ENCODE results near the gene FMNL2.
A peak's percentile ranks its signal among the peaks of the same experiment; 100 is the strongest.

Gene FMNL2

DNA sequence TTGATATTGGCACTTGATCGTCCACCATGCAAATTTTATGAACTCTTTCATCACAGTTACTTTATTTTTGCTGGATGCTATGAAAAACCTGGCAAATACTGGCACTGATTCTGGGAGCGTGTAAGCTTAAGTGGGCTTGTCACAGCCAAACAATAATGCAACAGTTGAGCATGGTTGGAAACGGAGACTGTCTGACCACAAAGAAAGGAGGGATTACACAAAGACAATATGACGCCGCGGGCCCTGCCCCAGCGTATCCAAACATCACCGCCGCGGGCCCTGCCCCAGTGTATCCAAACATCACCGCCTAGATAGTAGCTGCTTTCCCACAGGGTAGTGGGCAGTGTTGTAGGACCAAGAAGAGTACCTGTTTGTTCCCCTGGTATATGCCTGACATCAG lies 246.4 kb downstream of the FMNL2 start:
- H3K4me3 ChIP-seq, result no peak overlapping the region
- TF ChIP-seq, protein P1, sequence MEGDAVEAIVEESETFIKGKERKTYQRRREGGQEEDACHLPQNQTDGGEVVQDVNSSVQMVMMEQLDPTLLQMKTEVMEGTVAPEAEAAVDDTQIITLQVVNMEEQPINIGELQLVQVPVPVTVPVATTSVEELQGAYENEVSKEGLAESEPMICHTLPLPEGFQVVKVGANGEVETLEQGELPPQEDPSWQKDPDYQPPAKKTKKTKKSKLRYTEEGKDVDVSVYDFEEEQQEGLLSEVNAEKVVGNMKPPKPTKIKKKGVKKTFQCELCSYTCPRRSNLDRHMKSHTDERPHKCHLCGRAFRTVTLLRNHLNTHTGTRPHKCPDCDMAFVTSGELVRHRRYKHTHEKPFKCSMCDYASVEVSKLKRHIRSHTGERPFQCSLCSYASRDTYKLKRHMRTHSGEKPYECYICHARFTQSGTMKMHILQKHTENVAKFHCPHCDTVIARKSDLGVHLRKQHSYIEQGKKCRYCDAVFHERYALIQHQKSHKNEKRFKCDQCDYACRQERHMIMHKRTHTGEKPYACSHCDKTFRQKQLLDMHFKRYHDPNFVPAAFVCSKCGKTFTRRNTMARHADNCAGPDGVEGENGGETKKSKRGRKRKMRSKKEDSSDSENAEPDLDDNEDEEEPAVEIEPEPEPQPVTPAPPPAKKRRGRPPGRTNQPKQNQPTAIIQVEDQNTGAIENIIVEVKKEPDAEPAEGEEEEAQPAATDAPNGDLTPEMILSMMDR (IDR thresholded peaks at IDR 0.05), result no peak
- no peak overlapping the region for H3K27ac ChIP-seq
- DNase-seq (ENCODE audit: low spot score), result no peak

DNA sequence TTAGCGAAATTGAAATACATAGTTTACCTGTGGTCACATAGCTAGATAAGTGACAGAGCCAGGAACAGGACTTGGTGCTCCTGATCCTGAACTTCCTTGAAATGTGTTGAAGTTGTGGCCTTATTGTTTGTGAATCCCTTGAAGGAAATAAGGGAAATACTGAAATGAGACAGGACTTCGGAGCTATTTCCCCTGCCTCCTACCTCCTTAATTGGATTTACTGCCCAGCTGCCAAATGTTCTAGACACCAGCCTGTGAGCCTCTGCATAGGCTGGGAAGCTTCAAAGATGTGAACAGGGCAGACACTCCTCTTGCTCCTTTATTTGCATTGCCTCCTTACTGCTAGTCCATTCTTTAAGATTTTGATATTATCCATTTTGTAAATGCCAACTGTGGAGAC lies 247.1 kb downstream of the FMNL2 start:
- Histone ChIP-seq H3K27ac (no peak overlapping the region), H3K4me3 (no peak overlapping the region)
- DNase-seq (ENCODE audit: low spot score), result no peak
- TF ChIP-seq, protein P1 (IDR thresholded peaks at IDR 0.05), result no peak

DNA sequence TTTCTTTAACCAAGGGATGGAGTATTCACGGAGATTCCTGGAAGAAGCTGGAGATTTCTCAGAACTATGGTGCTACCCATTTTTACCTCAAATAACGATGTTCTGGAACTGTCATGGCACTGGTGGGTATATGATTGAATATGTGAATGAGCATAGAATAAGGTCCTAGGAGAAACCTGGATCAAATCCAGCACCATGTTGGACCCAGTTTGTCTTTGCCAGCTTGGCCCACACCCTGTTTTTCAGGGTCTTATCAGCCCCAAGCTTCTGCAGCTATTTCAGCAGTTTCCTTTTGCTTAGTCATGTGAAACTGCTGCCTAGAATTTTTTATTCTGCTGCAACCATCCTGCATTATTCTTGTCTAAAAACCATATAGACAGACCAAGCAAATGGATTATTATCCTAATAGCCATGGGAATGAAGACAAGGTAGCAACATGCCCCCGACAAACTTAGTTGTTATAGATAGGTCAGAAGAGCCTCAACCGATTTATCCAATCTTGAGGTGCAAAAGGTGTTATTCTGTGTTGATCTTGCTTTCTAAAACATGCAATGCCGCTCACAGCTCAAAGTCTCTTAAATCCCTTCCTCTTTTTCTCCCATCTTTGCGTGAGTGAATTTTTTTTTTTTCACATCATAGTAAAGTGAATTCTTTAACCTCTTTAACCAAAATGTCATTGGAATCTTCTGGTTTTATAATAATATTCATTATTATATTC lies 248.7 kb downstream of the FMNL2 start:
- Histone ChIP-seq H3K4me3 (no peak overlapping the region), H3K27ac (no peak overlapping the region)
- DNase-seq (ENCODE audit: low spot score), result no peak
- TF ChIP-seq, protein P1 (IDR thresholded peaks at IDR 0.05), result no peak

DNA sequence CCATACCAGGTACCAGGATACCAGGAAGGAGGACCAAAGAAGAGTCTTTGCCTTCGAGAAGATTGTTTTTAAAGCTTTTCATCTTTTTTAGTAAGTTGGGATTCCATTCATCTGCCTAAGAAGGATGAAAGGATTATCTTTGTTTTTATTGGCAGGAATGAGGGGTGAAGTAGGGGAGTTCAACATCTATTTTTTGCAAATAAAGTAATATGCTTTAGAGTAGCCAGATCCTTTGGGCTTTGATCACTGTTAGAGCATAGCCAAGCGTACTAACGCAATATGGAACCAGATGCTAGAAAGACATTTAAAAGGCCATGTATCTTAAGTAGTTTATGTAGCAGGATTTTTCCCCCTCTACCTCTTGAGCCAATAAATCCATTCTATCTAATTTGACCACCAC lies 249.3 kb downstream of the FMNL2 start:
- no peak for DNase-seq (ENCODE audit: low spot score)
- TF ChIP-seq, protein P1 (IDR thresholded peaks at IDR 0.05), result no peak
- no peak overlapping the region for H3K27ac ChIP-seq
- no peak overlapping the region for H3K4me3 ChIP-seq

DNA sequence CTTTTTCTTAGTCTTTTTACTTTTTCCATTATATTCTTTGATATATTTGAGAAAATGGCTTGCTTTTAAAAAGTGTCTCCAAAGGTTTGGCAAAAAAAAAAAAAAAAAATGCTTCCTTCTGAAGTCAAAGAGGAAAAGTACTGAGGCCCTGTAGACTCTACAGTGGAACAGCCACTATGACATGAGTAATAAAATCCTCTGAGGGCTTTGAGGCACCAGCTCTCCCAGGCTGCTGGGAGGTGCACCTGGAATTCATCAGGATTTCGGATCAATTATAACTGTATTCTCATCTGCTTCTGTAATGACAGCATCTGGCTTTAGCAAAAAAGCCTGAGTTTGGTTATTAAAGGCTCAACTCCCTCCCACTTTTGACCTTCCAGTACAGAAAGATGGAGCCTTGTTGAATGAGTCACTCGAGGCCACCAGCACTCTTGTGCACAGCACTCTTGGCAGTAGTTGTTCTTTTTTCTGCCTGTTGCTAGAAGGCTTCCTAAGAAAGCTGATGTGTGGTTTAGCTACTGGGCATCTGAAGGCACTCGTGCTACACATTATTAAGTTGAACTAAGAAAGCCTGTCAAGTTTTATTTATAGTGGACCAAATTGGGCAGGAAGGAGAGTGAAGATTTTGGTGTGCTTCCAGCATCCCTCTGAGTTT lies 251.0 kb downstream of the FMNL2 start:
- Histone ChIP-seq H3K4me3 (no peak overlapping the region), H3K27ac (peak overlapping the region in 1 of 2 donors; percentile 8)
- no peak for DNase-seq (ENCODE audit: low spot score)
- TF ChIP-seq, protein P1 (IDR thresholded peaks at IDR 0.05), result no peak

DNA sequence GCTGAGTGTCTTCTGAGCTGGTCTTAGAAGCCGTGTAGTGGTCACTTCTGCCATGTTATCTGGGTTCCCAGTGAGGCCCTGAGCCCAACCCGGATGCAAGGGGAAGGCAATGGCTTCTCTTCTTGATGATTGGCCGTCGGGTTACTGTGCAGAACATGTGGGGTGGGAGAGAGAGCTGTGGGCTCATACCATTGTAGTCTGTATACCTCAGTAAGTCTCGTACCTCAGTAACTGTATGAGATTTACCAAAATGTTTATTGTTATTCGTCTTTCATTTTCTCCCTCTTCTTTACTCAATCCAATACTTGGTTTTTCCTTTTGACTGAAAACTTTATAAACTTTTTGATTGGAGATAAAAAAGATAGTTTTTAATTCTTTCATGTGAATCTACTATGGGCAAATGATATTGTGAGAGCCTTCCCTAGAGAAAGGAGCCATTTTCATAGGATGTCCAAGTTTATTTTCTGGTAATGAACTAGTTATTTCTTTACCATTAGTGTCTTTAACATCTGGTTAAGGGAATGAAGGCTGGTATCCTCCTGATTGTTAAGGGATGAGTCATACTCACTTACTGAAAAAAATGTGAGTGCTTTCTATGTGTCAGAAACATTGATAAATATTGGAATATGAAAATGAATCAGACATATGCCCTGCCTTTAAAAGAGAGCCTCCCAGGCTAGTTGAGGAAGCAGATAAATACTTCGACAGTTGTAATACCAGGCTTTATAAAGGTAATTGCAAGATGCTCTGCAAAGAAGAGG lies 252.4 kb downstream of the FMNL2 start:
- TF ChIP-seq, protein P1 (IDR thresholded peaks at IDR 0.05), result no peak
- Histone ChIP-seq H3K4me3 (no peak overlapping the region), H3K27ac (no peak overlapping the region)
- DNase-seq (ENCODE audit: low spot score), result no peak
